Measurements from ENCODE around the gene FKBP2. TPM values are rescaled to one million over a fixed set of nuclear protein-coding genes. Genes with fewer than 3 reads are reported as not detected.
A peak's percentile ranks its signal among the peaks of the same experiment; 100 is the strongest.

FKBP2 gene
- total and polyA plus RNA-seq, 2 of the 13 experiments (the other 11 are each of a cell fraction or from before 2014, with no cell fraction given), result 30.1 to 53.3 TPM

DNA sequence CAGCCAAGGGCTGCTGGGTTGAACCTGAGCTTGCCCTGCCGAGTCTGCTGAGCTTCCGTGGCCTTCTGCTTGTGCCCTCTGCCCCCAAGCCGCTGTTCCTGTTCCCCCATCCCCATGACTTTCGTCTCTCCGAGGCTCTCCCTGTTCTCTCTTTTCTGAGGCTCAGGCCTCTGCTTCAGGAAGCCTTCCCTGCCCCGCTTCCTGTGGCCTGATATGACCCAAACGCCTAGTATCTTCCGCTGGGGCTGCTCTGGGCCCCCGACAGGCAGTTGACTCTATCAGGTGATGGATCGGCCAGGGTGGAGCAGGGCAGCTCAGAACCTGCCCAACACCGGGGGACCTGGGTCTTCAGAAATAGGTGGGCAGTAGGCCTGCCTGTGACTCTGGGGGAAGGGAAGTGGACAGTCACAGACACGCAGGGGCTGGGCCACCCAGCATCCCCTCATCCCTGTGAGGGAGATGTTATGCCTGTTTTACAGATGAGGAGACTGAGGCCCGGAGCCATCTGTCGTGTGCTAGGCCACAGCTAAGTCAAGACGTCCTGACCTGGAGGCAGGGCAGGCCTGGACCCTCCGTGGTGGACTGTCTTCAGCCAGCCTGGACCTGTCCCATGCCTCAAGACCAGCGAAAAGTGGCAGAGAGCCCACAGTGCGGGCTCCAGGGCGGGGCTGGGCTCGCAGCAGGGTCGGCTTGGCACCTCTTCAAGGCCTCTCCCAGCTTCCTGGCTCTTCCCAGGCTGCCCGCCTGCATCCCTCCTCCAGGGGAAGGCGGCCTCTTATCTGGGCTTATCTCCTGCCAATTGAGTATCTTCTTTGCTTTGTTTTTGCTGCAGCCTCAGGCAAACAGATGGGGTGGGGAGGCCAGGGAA is 27.4 kb downstream of the FKBP2 start:
- no peaks in the 10 kb centered on the region for H3K27me3 ChIP-seq (ENCODE audit: control insufficient read depth in 1 of 2, insufficient read depth in 2 of 2, low read length in 2 of 2)
- H4K20me1 ChIP-seq (ENCODE audit: insufficient read depth, low read length), result no peaks in the 10 kb centered on the region
- in situ Hi-C loops (cut with HindIII; ENCODE audit: extremely low pct_ligation_motif_present, low pct_unique_long_range_greater_than_20kb), result no loop called here
- peak overlapping the region; percentile 75 for H3K9ac ChIP-seq (ENCODE audit: insufficient read depth, low read depth, low read length)
- intact Hi-C loops (cut with micrococcal nuclease; ENCODE audit: unreplicated experiment), result loop anchor here (2.0 kb wide), 1 partner anchor 17 kb away; the partner anchor contains the start of gene PLCB3
- no TSS peak for BruUV-seq (replicated peaks)
- 26% methylated on average over 10 of the region's 23 CpGs for WGBS (ENCODE audit: low lambda C conversion rate)
- peaks cover under 1 to 4% of the 10 kb centered on the region in 2 experiments; a peak in 2 of 5 replicates for H3K36me3 ChIP-seq (replicated peaks in 1 of 2; ENCODE audit: control insufficient read depth in 1 of 2, insufficient read depth in 2 of 2, low read length in 2 of 2)
- H3K4me2 ChIP-seq (ENCODE audit: low read depth, low read length), result peak overlapping the region; percentile 95
- peak overlapping the region; percentile 71 to 89 (median 86) for H3K4me3 ChIP-seq (replicated peaks in 1 of 3; ENCODE audit: insufficient read depth in 1 of 3, low read depth in 2 of 3, low read length in 3 of 3)
- no peak overlapping the region for H2AFZ ChIP-seq (ENCODE audit: low read length)
- peaks cover 31% of the 10 kb centered on the region for H3K4me1 ChIP-seq (ENCODE audit: insufficient read depth, low read length)
- ChIA-PET POLR2A (interaction anchor here (0.7 to 5.9 kb wide), 16 partner anchors 8 to 103 kb away, joined by 3 to 113 read pairs (median 6); partner anchors contain the start of genes BAD, ESRRA, FERMT3 and FKBP2), CTCF (ENCODE audit: low intra/inter-chr PET ratio, low total read pairs) (no interaction called here)
- H3K27ac ChIP-seq (ENCODE audit: extremely low read length, insufficient read depth, low read length), result peak overlapping the region; percentile 78
- FAIRE-seq (no peak), DNase-seq (ENCODE audit: low spot score) (no peak), ATAC-seq (no peak)
- H3K79me2 ChIP-seq (ENCODE audit: insufficient read depth, low read length), result peaks cover 14% of the 10 kb centered on the region
- H3K9me3 ChIP-seq (ENCODE audit: low read length), result no peaks in the 10 kb centered on the region
- TF ChIP-seq ZNF350 (CRISPR knock-in tag; IDR thresholded peaks at IDR 0.05; ENCODE audit: borderline replicate concordance, low read depth) (no peak), ZBTB38 (CRISPR knock-in tag; IDR thresholded peaks at IDR 0.05) (0 out of 2 replicates have a peak, but pooled peaks have one; percentile 29), PCBP1 (IDR thresholded peaks at IDR 0.05; ENCODE audit: borderline replicate concordance, low read depth, low read length) (0 out of 2 replicates have a peak, but pooled peaks have one; percentile 9), ZNF772 (CRISPR knock-in tag; IDR thresholded peaks at IDR 0.05) (no peak), ZBTB21 (CRISPR knock-in tag; IDR thresholded peaks at IDR 0.05) (no peak), NFE2L2 (IDR thresholded peaks at IDR 0.05; ENCODE audit: low read length) (no peak), HNRNPL (IDR thresholded peaks at IDR 0.05; ENCODE audit: low read depth, low read length) (0 out of 2 replicates have a peak, but pooled peaks have one; percentile 24), ZNF282 (IDR thresholded peaks at IDR 0.05; ENCODE audit: partially characterized antibody) (no peak), AGO2 (optimal IDR thresholded peaks at IDR 0.05; ENCODE audit: low read depth, low read length) (peak; percentile 26), ZNF33A (CRISPR knock-in tag; IDR thresholded peaks at IDR 0.05; ENCODE audit: borderline replicate concordance) (no peak), ZNF768 (CRISPR knock-in tag; IDR thresholded peaks at IDR 0.05) (no peak), ZNF343 (CRISPR knock-in tag; IDR thresholded peaks at IDR 0.05) (no peak), ZNF737 (CRISPR knock-in tag; IDR thresholded peaks at IDR 0.05; ENCODE audit: borderline replicate concordance) (0 out of 2 replicates have a peak, but pooled peaks have one; percentile 13), HIVEP1 (CRISPR knock-in tag; IDR thresholded peaks at IDR 0.05) (no peak)
- TF ChIP-seq, protein P1, sequence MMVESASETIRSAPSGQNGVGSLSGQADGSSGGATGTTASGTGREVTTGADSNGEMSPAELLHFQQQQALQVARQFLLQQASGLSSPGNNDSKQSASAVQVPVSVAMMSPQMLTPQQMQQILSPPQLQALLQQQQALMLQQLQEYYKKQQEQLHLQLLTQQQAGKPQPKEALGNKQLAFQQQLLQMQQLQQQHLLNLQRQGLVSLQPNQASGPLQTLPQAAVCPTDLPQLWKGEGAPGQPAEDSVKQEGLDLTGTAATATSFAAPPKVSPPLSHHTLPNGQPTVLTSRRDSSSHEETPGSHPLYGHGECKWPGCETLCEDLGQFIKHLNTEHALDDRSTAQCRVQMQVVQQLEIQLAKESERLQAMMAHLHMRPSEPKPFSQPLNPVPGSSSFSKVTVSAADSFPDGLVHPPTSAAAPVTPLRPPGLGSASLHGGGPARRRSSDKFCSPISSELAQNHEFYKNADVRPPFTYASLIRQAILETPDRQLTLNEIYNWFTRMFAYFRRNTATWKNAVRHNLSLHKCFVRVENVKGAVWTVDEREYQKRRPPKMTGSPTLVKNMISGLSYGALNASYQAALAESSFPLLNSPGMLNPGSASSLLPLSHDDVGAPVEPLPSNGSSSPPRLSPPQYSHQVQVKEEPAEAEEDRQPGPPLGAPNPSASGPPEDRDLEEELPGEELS (CRISPR knock-in tag; IDR thresholded peaks at IDR 0.05), result 0 out of 2 replicates have a peak, but pooled peaks have one; percentile 15
- TF ChIP-seq, protein P2, sequence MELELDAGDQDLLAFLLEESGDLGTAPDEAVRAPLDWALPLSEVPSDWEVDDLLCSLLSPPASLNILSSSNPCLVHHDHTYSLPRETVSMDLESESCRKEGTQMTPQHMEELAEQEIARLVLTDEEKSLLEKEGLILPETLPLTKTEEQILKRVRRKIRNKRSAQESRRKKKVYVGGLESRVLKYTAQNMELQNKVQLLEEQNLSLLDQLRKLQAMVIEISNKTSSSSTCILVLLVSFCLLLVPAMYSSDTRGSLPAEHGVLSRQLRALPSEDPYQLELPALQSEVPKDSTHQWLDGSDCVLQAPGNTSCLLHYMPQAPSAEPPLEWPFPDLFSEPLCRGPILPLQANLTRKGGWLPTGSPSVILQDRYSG (CRISPR knock-in tag; IDR thresholded peaks at IDR 0.05), result no peak
- TF ChIP-seq, protein P3, sequence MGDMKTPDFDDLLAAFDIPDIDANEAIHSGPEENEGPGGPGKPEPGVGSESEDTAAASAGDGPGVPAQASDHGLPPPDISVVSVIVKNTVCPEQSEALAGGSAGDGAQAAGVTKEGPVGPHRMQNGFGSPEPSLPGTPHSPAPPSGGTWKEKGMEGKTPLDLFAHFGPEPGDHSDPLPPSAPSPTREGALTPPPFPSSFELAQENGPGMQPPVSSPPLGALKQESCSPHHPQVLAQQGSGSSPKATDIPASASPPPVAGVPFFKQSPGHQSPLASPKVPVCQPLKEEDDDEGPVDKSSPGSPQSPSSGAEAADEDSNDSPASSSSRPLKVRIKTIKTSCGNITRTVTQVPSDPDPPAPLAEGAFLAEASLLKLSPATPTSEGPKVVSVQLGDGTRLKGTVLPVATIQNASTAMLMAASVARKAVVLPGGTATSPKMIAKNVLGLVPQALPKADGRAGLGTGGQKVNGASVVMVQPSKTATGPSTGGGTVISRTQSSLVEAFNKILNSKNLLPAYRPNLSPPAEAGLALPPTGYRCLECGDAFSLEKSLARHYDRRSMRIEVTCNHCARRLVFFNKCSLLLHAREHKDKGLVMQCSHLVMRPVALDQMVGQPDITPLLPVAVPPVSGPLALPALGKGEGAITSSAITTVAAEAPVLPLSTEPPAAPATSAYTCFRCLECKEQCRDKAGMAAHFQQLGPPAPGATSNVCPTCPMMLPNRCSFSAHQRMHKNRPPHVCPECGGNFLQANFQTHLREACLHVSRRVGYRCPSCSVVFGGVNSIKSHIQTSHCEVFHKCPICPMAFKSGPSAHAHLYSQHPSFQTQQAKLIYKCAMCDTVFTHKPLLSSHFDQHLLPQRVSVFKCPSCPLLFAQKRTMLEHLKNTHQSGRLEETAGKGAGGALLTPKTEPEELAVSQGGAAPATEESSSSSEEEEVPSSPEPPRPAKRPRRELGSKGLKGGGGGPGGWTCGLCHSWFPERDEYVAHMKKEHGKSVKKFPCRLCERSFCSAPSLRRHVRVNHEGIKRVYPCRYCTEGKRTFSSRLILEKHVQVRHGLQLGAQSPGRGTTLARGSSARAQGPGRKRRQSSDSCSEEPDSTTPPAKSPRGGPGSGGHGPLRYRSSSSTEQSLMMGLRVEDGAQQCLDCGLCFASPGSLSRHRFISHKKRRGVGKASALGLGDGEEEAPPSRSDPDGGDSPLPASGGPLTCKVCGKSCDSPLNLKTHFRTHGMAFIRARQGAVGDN (CRISPR knock-in tag; IDR thresholded peaks at IDR 0.05), result peak; percentile 36; the same call in 1 of the 2 replicates

All from HepG2 (cell line).